SH-SY5Y (cell line): ENCODE measurements around the gene PLEKHJ1.

Experiments
- GATA2 ChIP-seq: IDR thresholded peaks from 2 replicates; pipeline ENCODE4 v1.6.1; 2011; ENCODE audit warnings: mild to moderate bottlenecking, low read depth, low read length
- GATA3 ChIP-seq: IDR thresholded peaks from 2 replicates; pipeline ENCODE4 v1.6.1; 2011; ENCODE audit warnings: low read depth, mild to moderate bottlenecking, low read length, moderate library complexity

PLEKHJ1 gene

DNA sequence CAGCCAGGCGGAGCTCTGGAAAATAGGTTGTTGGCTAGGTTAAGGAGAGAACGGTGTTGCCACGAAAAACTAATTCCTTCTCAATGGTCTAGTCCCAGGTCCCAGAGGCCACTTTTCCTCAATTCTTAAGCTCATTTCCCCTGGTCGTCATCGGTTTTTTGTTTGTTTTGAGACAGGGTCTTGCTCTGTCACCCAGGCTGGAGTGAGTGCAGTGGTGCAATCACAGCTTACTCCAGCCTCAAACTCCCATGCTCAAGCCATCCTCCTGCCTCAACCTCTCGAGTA lies 1.7 kb upstream of the PLEKHJ1 start:
- TF ChIP-seq GATA3: no peak
- no peak for TF ChIP-seq GATA2

DNA sequence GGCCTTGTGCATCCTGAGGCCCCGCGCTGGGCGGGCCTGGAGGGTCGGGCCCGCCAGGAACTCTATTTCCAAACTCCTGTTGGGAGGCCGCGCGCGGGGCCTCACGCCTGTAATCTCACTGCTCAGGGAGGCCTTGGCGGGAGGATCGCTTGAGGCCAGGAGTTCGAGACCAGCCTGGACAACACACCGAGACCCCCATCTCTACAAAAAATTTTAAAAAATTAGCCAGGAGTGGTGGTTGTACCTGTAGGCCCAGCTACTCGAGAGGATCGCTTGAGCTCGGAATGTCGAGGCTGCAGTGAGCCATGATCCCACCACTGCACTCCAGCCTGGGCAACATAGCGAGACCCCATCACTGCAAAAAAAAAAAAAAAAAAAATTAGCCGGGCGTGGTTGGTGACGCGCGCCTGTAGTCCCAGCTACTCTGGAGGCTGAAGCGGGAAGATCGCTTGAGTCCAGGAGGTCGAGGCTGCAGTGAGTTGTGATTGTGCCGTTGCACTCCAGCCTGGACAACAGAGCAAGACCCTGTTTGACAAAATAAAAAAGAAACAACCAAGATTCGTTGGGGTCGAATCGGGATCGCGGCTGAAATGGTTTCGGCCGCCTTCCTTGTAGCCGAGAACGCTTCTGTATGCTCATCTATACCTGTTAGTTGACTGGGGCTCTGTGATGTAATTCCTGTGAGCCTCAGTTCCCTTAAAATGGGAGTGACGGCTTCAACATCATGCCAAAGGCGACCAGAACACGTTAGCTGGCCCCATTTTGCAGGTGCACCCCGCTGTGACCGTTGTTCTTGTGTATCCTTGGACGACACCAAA lies 1.1 kb upstream of the PLEKHJ1 start:
- TF ChIP-seq GATA2 (no peak), GATA3 (no peak)

DNA sequence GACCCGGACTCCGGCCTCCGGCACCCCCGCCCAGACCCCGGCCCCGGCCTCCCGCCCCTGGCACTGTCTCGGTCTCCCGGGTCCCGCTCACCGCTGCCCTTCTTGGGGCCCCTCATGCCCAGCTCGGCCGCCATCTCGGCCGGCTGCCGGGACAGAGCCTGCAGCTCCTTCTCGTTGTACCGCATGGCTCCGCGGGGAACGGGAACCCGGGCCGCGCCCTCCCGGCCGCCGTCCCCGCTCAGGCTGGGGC lies 140 bp downstream of the PLEKHJ1 start:
- TF ChIP-seq GATA3: no peak
- no peak for TF ChIP-seq GATA2

DNA sequence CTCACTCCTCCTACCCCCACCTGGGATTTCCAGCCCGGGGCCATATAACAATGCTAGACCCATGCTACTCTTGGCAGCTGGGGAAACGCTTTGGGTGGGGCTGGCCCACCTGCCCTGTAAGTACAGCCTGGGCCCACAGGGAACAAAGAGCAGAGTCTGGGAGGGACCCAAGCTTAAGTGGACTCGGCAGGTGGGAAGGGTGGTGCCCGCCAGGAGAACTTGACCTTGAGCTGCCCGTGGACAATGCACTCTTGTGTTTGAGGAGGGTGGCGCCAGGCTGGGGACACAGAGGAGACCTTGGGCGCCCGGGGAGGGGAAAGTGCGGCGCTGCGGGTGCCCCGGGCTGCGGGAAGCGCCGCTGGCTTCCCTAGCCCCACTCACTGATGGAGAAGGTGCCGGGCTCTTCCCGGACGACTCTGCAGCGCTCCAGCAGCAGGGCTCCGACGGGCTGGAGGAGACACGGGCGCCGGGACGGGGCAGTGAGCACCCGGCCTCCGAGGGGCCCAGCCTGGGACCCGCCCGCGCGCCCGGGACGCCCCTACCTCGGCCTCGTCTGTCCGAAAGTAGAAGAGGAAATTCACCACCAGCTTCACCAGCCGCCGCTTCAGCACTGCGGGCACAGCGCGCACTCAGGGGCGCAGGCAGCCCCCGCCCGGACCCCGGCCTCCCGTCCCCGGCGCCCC lies 607 bp downstream of the PLEKHJ1 start:
- TF ChIP-seq GATA3 (no peak), GATA2 (no peak)

DNA sequence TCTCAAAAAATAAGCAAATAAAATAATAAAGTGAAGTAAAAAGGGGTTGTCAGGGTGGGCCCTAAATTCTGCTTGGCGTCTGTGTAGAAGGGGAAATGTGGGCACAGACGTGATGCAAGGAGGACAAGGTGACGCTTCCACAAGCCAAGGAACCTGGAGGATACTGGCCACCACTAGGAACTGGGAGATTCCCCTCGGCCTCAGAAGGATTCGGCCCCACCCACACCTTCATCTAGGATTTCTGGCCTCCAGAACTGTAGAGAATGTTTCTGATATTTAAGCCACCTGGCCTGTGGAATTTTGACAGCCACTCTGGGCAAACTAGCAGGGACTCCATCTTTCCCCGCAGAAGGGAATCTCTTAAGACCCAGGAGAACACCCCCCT lies 1.1 kb downstream of the PLEKHJ1 start:
- no peak for TF ChIP-seq GATA3
- no peak for TF ChIP-seq GATA2

DNA sequence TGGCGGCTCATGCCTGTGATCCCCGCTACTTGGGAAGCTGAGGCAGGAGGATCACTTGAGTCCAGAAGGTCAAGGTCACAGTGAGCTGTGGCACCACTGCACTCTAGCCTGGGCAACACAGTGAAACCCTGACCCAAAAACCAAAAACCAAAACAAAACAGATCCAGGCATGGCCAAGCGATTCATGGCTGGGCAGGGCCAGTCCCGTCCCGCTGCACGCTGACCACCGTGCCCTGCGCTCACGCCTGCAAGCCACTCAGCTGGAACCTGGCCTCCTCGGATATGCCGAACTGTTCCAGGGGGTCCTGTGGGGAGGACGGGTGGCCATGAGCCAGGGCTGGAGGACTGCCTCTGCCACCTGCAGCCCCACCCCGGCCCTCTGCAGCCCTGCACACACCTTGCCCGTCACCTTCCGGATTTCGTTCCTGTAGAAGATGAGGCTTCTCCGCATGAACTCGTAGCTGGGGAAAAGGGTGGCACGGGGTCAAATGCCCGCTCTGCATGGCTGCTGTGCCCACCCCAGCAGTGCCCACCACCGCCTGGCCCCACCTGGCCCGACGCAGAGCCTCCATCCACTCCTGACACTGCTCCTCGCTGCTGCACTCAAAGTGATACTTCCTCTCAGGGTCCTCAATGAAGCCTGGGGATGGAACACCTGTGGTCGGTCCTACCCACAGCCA lies 2.4 kb downstream of the PLEKHJ1 start:
- TF ChIP-seq GATA2 (no peak), GATA3 (no peak)

DNA sequence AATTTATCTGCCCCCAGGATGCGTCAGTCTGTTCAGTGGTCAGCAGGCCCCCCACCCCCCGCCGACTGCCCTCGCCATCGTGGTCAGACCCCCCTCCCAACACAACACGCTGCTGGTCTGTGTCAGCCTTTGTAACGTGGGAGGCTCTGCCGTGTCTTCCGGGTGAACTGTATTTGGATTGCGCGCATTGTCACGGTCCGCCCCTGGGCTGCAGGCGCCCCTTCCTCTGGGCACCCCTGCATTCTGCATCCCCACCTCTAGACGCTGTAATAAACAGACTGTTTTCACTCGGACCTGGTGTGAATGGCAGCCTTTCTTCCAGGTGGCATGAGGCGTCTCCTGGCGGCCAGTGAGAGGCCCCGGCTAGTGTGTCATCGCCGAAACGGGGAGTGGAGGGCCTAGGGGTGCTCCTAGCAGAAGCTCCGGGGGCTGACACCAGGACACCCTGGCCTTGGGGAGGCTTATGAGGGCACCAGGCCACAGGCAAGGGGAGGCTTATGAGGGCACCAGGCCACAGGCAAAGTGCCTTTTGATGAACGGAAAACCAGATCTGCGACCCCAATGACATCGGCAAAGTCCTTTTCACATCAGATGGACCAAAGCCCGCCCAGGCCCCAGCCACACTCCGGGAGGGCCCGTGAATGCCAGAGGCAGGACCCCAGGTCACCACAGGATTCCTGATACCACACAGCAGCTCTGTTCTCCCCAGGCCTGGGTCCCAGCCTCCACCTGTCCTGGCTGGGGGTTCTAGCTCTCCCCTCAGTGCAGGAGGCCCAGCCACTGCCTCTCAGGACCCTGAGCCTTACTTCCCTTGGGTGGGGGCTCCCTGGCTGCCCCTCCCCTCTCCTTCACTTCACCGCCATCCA lies 3.6 kb downstream of the PLEKHJ1 start:
- no peak for TF ChIP-seq GATA3
- no peak for TF ChIP-seq GATA2

DNA sequence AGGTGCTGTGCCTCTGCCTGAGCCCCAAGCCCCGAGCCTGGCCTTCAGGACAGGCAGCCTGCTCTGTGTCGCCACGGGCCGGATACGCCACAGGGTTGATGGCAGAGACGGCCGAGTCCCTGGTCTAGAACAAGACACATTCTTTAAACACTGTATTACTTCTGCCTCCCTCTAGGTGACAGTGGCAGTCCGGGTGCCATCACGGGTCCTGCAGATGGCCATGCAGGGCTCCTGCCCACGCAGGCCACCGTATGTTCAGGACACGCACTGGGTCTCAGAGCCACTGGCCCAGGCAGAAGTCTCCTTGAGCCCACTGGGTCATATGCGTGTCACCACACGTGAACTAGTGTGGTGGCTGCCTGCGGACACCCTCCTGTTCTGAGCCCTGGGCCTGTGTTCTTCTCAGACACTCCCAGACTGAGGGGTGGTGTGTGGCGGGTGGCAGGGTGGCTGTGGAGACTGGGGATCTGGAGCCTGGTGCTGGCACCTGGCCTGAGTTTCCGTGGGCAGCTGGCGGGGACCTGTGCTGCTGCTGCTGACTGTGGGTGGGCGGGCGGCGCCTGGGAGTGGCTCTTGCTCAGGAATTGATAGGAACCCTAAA lies 4.4 kb downstream of the PLEKHJ1 start:
- TF ChIP-seq GATA2 (no peak), GATA3 (no peak)

DNA sequence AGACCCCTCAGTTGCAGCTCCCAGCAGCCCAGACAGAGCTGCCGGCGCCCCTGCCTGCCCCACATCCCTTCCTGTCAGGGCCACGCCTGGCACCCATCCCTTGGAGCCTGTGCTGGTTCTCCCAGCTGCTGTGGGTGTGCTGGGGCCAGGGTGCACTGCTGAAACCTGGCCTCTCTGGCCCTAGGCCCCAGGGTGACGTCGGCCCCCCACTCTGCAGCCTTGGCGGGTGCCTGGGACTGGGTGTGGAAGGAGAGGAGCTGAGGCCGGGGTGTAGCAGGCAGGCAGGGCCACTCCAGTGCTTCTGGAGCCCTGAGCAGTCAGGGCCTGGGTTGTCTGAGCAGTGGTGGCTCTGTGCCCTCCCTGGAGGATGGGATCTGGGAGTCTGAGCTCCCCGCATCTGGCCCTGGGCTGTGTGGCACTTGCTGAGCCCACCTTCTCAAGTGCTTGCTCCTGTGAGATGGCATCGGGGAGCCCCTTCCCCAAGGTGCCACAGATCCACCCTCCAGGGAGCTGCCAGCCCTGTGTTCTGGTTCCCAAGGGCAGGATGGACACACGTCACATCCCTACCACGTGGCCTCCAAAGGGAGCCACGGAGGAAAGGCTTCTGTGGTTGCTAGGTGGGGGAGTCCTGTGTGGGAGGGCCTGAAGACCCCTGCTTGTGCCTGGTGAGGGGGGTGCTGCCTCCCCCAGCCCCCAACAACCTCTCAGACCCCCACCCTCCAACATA lies 5.2 kb downstream of the PLEKHJ1 start:
- TF ChIP-seq GATA3 (no peak), GATA2 (no peak)

DNA sequence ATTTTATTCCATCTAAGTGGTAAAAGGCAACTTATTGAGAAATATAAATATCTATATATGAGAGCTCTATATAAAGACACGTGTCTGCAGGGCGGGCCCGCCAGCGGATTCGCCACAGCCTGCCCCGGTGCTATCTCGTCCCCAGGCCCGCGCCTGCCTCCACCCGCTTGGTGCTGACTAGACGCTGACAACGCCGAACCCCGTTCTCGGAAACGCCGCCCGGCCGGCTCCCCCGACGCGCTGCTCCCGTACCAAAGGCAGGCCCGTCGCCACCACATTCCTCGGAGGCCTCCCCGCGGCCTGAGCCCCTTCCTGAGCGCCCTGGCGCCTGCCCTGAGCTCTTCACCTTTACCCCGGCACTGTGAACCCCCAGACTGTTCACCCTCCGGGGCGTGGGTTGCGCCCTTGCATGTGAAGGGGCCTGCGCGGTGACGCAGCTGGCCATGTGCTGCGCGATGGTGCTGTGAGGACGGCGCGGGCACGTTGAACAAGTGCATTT lies 6.0 kb downstream of the PLEKHJ1 start:
- TF ChIP-seq GATA3: no peak
- TF ChIP-seq GATA2: no peak

DNA sequence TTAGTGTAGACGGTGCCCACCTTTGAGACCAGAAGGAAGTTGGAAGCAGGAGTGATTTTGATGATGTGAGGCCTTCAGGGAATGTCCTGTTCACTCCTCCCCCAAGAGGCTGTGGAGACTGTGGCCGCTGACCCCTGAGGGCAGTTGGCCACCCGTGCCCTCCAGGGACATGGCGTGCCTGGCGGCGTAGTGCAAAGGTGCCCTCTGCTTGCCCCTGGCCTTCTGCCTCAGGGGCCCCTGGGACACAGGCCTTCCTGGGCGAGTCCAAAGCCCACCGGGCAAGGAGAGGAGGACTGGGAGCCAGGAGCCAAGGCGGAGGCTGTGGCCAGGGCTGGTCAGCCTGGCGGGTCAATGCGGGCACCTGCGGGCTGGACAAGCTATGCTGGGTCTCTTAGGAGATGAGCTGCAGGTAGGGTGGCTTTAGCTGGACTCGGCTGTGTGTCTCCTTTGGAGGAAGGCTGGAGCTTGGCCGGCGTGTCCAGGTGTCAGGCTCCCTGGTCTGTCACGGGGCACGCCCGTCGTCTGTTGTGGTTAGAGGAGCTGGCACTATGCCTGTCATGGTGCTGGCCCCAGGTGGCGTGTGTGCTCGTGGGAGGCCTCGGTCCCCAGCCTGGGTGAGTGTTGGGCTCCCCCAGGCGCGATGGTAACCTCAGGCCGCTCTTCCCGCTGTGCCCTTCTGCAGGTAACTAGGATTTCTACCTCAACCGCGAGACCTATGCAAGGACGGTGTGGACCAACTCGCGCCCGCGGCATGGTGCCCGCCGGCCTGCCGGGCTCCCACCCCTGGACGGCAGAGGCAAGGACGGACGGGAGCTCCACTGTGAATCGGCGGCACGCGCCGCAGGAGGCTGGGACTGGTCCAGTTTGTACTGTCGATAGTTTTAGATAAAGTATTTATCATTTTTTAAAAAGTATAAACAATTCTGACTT lies 6.8 kb downstream of the PLEKHJ1 start:
- TF ChIP-seq GATA2 (no peak), GATA3 (no peak)
